Activated CD4-positive, alpha-beta T cell treated with anti-CD3 and anti-CD28 coated beads, Interleukin-2, amount 10 ng/mL, durations not matched to agents 24 days and 14 days (primary cell): Measurements from ENCODE around the gene OMA1. TPM values are rescaled to one million over a fixed set of nuclear protein-coding genes. Genes with fewer than 3 reads are reported as not detected.
"Not testable (repeated sequence)": the region's sequence is repeated elsewhere in the genome, so short reads cannot be mapped to it uniquely, and the experiment has no call there.

Experiments used
- DNase-seq: peaks from one replicate; pipeline ENCODE4 v3.0.0; 2022
- H3K27ac Mint-ChIP-seq: one replicate; pipeline ENCODE4 v1.8.0; 2022; ENCODE audit warnings: mild to moderate bottlenecking, mixed read lengths
- H3K27me3 Mint-ChIP-seq: one replicate; pipeline ENCODE4 v1.8.0; 2022; ENCODE audit warnings: mixed read lengths
- H3K36me3 Mint-ChIP-seq: one replicate; pipeline ENCODE4 v1.8.0; 2022; ENCODE audit warnings: low read depth, mild to moderate bottlenecking, mixed read lengths
- H3K4me1 Mint-ChIP-seq: one replicate; pipeline ENCODE4 v1.8.0; 2021; ENCODE audit warnings: mixed read lengths
- H3K4me3 Mint-ChIP-seq: one replicate; pipeline ENCODE4 v1.8.0; 2022; ENCODE audit warnings: mild to moderate bottlenecking, moderate library complexity, mixed read lengths
- H3K9me3 Mint-ChIP-seq: one replicate; pipeline ENCODE4 v1.8.0; 2021; ENCODE audit warnings: mixed read lengths
- intact Hi-C: fragments of 100-400 bp; cut with micrococcal nuclease; formaldehyde crosslinking; loops from one replicate; pipeline ENCODE4 v1.15.1; 2023
- total RNA-seq: library from RNA; stranded (reverse); gene quantifications from 2 replicates; pipeline ENCODE4 v1.2.3, GENCODE V29; 2022

OMA1 gene
- total RNA-seq, 1 donor from 2014 or later: 10.6 TPM

DNA sequence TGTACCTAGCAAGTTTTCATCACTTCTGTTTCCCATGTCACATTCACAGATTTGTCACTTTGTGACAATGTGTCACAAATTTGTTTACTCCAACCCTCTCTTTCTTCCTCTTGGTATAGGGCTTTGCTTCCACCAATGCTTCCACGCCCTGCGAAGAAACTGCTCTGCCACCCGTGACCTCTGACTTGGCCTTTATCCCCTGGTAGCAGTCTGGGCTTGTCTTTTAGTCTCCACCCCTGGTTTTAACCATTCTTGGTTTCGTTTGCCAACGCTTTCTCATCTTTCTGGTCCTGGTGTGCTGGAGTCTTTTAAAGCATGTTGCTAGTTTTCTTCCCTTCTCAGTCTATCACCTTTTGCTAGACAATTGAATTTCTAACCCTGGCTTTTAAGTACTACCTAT is 22.4 kb upstream of the OMA1 start:
- Mint-ChIP-seq H3K27me3 (peaks cover 72% of the 10 kb centered on the region), H3K4me3 (no peak overlapping the region), H3K36me3 (no peaks in the 10 kb centered on the region), H3K27ac (no peak overlapping the region), H3K9me3 (no peaks in the 10 kb centered on the region), H3K4me1 (peaks cover 10% of the 10 kb centered on the region)
- no peak for DNase-seq
- intact Hi-C loops: no loop called here

DNA sequence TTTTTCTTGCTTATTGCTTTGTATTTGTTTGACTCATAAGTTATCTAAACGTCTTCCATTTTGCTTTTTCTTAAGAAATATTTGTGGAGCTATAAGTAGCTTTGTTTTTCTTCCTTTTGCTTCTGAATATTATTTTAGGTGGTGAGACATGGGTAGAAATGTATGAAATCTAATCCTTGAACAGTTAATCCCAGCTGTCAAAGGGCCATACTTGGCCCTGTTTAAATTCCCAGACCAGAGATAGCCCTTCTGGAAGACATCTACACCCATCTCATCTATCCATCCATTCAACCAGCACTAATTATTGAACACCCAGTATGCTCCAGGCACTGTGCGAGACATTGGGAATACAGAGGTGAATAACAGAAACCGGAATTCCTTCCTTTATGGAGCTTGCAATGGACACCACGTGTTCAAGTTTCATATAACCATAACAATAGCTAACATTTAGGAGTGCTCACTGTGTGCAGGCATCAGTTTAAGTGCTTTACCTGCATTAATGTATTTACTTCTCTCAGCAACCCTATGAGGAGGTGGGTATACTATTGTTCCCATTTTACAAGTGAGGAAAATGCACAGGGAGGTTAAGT is 21.8 kb upstream of the OMA1 start:
- H3K9me3 Mint-ChIP-seq: no peaks in the 10 kb centered on the region
- H3K4me3 Mint-ChIP-seq: no peak overlapping the region
- no peak for DNase-seq
- H3K36me3 Mint-ChIP-seq: no peaks in the 10 kb centered on the region
- H3K27me3 Mint-ChIP-seq: peaks cover 73% of the 10 kb centered on the region
- H3K4me1 Mint-ChIP-seq: peaks cover 5% of the 10 kb centered on the region
- intact Hi-C loops: no loop called here
- H3K27ac Mint-ChIP-seq: no peak overlapping the region

DNA sequence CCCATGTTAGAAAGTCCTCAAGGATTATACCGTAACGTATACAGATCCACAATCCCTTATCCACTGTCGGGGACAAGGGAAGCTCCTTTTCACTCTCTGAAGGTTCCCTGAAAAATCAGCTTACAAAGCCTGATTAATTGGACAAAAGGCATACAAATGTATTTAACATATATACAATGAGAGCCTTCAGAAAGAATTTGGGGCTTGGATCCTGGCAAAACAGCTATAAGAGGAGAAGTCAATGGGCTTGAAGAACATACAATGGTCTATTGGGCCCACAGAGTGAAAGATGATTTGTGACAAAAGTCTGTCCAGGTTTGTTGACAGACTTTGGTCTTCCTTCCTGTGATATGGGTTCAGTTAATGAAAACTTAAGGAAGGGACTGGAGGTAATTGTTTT is 19.8 kb upstream of the OMA1 start:
- intact Hi-C loops: no loop called here
- peaks cover 71% of the 10 kb centered on the region for H3K27me3 Mint-ChIP-seq
- no peak overlapping the region for H3K4me3 Mint-ChIP-seq
- peaks cover 3% of the 10 kb centered on the region for H3K9me3 Mint-ChIP-seq
- no peak for DNase-seq
- no peak overlapping the region for H3K27ac Mint-ChIP-seq
- no peaks in the 10 kb centered on the region for H3K4me1 Mint-ChIP-seq
- no peaks in the 10 kb centered on the region for H3K36me3 Mint-ChIP-seq

DNA sequence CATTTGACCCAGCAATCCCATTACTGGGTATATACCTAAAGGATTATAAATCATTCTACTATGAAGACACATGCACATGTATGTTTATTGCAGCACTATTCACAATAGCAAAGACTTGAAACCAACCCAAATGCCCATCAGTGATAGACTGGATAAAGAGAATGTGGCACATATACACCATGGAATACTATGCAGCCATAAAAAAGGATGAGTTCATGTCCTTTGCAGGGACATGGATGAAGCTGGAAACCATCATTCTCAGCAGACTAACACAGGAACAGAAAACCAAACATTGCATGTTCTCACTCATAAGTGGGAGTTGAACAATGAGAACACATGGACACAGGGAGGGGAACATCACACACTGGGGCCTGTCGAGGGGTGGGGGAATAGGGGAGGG is 17.2 kb upstream of the OMA1 start:
- H3K27ac Mint-ChIP-seq, H3K9me3 Mint-ChIP-seq, H3K4me3 Mint-ChIP-seq, H3K36me3 Mint-ChIP-seq, DNase-seq, intact Hi-C loops, H3K4me1 Mint-ChIP-seq: not testable (repeated sequence)
- peaks cover 58% of the 10 kb centered on the region for H3K27me3 Mint-ChIP-seq

DNA sequence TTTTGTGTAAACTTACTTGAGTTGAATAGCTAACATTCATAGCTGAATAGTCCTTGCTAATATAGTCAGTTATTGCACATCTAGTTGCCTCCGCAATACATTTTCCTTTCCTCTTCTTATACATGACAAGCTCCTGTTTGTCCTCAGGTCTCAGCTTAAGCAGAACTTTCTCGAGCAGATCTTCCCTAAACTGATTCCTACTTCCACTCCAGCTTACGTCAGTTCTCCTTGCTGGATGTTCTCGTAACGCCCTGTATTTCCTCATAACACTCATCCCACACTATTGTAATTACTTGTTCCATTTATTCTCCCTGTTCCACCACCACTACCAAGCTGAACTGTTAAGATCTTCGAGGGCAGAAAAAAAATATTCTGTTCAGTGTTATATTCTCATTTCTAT is 15.1 kb upstream of the OMA1 start:
- intact Hi-C loops: no loop called here
- Mint-ChIP-seq H3K9me3 (peaks cover 3% of the 10 kb centered on the region), H3K4me1 (no peaks in the 10 kb centered on the region), H3K27me3 (peaks cover 59% of the 10 kb centered on the region), H3K36me3 (no peaks in the 10 kb centered on the region), H3K27ac (no peak overlapping the region), H3K4me3 (no peak overlapping the region)
- peak; percentile 32 for DNase-seq

DNA sequence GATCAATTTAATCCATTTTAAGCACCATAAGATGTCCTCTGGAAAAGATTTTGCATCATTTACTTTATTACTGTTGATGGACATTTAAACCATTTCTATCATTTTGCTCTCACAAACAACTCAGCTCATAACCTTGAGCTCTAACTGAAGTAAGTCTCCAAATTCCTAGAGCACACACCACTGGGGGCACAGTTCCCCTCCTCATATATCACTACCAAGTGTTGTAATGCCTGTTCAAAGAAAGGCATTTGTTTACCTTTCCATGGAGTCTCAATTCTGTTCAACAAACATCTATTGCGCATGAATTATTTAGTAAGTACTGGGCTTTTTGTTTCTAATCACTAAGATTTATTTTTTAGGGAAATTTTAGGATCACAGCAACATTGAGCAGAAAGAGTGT is 8.9 kb upstream of the OMA1 start:
- no peaks in the 10 kb centered on the region for H3K9me3 Mint-ChIP-seq
- no peak for DNase-seq
- H3K36me3 Mint-ChIP-seq: no peaks in the 10 kb centered on the region
- no peaks in the 10 kb centered on the region for H3K4me1 Mint-ChIP-seq
- H3K27ac Mint-ChIP-seq: no peak overlapping the region
- peaks cover 38% of the 10 kb centered on the region for H3K27me3 Mint-ChIP-seq
- no peak overlapping the region for H3K4me3 Mint-ChIP-seq
- intact Hi-C loops: no loop called here

DNA sequence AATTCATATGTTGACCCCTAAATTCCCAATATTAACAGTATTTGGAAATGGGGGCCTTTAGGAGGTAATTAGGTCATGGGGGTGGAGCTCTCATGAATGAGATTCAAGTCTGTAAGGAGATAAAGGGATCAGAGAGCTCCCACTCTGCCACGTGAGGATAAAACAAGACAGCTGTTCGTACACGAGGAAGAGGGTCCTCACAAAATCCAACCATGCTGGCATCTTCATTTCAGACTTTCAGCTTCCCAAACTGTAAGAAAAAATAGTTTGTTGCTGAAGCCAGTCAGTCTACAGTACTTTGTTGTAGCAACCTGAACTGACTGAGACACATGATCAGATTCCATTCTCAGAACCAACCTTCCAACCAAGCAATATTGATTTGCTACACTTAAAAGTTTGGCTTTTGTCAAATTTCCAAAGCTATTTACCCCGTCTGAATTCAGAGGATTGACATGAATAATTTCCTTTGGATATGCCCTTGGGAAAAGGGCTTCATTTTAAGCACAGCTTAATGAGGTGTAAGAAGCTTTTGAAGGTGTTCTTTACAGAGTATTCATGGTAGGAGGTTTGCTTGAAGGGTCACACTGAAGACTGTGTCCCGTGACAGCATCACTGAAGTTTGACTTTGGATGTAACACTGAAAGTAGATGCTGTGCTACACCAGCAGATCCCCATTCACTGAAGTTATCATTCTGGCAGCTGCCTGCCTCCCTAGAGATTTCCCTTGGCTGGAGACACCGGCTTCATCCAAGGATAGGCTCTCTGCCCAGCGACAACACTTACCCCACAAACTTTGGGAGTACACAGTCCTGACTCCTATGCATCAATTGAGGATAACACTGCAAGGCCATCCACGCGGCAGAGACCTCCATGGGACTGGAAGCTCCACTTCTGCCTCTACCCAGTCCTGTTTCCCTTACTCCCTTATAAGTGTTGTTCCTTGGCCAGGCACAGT is 4.9 kb upstream of the OMA1 start:
- DNase-seq: no peak
- Mint-ChIP-seq H3K4me3 (no peak overlapping the region), H3K36me3 (no peaks in the 10 kb centered on the region), H3K9me3 (no peaks in the 10 kb centered on the region), H3K4me1 (peaks cover 6% of the 10 kb centered on the region), H3K27me3 (peaks cover 26% of the 10 kb centered on the region), H3K27ac (no peak overlapping the region)
- intact Hi-C loops: no loop called here

DNA sequence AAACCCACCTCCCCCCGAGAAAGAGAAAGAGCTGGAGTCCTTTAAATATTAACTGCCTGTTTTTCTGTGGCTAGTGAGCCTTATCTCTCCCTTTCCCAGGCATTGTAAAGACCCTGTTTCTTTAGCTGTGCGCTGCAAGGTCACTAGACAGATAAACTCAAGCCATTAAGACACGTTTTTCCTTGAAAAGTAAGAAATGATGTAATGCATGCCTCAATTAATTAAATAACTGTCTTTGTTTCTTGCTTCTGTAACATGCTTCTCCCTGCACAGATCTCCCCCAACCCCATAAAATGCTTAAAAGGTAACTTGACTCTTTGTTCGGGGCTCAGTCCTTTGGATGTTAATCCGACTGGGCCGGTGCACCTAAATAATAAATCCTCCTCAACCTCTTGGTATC is 2.8 kb upstream of the OMA1 start:
- H3K27me3 Mint-ChIP-seq: peaks cover 14% of the 10 kb centered on the region

DNA sequence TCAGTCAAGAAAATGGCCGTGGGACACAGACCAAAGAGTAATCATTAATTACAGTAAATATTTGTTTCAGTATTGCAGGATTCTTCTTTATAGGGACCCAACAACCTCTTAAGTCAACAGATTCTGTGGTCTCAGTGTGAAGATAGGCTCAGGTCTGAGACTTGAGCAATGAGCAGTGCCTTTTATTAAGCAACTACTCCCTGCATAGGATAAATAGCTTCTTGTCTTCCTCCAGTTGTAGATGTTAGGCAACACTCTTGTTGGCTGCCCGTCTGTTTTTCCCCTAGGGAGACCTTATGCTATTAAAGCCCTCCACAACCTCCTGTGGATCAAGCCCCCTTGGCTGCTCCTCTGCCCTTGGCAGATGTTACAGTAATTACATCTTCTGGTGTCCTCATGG is 1.8 kb upstream of the OMA1 start:
- Mint-ChIP-seq H3K27ac (no peak overlapping the region), H3K4me3 (no peak overlapping the region), H3K4me1 (peaks cover 19% of the 10 kb centered on the region), H3K36me3 (no peaks in the 10 kb centered on the region), H3K27me3 (peaks cover 14% of the 10 kb centered on the region), H3K9me3 (no peaks in the 10 kb centered on the region)
- intact Hi-C loops: no loop called here
- DNase-seq: no peak

More for the DNA sequence above, 2.8 kb upstream of the OMA1 start:
- peaks cover 18% of the 10 kb centered on the region for H3K4me1 Mint-ChIP-seq
- DNase-seq, intact Hi-C loops, H3K4me3 Mint-ChIP-seq, H3K9me3 Mint-ChIP-seq, H3K27ac Mint-ChIP-seq, H3K36me3 Mint-ChIP-seq: not testable (repeated sequence)

DNA sequence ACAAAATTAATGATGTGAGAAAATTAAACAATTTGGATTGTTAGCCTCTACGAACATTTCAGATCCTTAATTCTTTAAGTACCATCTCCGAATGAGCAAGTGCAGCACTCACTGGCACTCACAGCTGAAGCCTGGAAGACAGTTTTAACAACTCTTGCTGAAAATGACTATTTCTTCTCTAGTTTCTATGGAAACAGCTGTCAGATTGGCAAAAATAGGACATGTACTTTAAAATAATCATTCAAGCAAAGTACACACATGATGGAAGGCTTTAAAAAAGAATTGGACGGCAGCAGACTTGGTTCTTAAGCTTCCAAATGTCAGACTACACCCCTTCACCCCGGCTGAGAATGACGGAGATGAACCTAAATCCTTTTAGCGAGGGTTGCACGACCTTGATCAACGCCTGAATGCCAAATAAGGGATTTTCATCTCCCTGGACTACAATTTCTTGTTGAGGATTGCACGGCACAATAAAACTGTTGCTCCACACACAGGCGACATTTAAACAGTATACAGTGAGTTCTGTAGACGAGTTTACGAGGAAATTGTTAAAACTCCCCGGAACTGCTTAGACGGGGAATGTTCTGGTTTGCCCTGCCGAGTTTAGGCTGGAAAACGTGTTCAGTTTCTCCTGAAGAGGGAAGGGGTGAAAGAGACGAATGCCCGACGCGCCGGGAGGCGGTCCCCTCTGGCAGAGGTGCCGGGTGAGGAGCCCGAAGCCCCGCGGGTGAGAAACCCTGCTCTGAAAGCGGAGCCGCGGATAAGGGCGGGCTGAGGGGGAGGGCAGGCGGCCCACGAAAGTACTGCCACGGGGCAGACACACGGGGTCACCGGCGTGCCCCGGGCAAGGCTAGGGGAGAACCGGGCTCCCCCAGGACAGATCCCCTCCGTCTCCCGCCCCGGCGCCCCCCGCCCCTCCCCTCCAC is 671 bp downstream of the OMA1 start:
- no peaks in the 10 kb centered on the region for H3K36me3 Mint-ChIP-seq
- H3K4me1 Mint-ChIP-seq: peaks cover 22% of the 10 kb centered on the region
- peaks cover 12% of the 10 kb centered on the region for H3K27me3 Mint-ChIP-seq
- peak overlapping the region; percentile 90 for H3K27ac Mint-ChIP-seq
- peak; percentile 93 for DNase-seq
- intact Hi-C loops: loop anchor here (1.0 kb wide), 5 partner anchors 27 to 886 kb away; partner anchors contain the start of gene MYSM1
- H3K4me3 Mint-ChIP-seq: peak overlapping the region; percentile 90
- H3K9me3 Mint-ChIP-seq: no peaks in the 10 kb centered on the region

DNA sequence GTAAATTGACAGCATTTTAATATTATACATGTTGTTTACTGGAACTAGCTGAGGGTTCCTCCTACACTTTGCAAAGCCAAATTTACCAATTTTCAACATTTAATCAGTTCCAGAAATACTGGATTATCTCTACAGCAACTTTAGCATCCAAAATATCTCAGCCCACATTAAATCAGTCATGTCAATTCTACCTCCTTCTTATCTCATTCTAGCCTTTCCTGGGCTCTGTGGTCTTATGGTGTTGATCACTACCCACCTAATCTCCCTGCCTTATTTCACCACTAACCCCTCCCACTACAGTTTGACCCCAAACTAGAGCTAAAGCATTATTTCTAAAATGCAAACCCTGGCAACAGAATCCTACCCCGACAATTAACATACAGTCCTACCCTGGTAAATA is 3.3 kb downstream of the OMA1 start:
- H3K4me3 Mint-ChIP-seq: no peak overlapping the region
- intact Hi-C loops: no loop called here
- no peak for DNase-seq
- no peak overlapping the region for H3K27ac Mint-ChIP-seq
- peaks cover 22% of the 10 kb centered on the region for H3K4me1 Mint-ChIP-seq
- H3K27me3 Mint-ChIP-seq: peaks cover 2% of the 10 kb centered on the region
- H3K36me3 Mint-ChIP-seq: no peaks in the 10 kb centered on the region
- H3K9me3 Mint-ChIP-seq: no peaks in the 10 kb centered on the region

DNA sequence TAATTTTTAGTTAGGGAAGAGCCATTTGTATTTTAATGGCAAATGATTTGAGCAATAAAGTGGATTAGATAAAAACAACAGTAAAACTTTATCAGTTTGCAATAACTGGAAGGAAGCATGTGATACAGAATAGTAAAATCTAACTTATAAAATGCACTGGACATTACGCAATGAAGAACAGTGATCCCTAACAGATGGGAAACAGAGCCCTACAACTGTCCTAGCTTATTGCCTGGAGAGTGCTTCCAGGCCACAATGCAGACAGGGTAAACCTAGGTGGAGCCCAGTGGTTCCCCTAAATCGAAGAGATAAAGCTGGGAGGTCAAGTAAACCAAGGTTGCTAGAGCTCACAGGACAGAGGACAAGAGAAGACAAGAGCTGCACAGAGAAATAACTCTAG is 7.0 kb downstream of the OMA1 start:
- Mint-ChIP-seq H3K4me3 (no peak overlapping the region), H3K9me3 (no peaks in the 10 kb centered on the region), H3K4me1 (peaks cover 3% of the 10 kb centered on the region), H3K27ac (no peak overlapping the region), H3K27me3 (peaks cover 2% of the 10 kb centered on the region), H3K36me3 (peaks cover 4% of the 10 kb centered on the region)
- DNase-seq: no peak
- intact Hi-C loops: no loop called here

DNA sequence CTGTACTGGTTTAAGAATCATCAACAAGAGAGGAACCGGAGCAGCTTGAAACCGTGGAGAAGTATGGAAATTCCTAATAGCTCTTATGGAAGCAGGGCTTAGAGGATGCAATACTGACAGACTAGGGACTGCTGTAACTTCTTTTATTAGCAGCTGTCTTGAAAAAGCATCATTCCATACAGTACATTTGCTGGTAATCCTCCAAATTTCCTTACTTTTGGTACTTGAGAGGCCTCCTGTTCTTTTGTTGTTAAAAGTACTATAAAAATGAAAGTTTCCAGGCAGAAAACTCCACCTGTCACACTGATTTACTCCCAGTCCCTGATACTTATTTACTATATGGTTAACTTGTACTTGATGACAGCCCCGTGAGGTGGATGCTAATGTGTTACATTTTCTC is 7.7 kb downstream of the OMA1 start:
- H3K36me3 Mint-ChIP-seq: peaks cover 4% of the 10 kb centered on the region
- intact Hi-C loops: no loop called here
- no peaks in the 10 kb centered on the region for H3K9me3 Mint-ChIP-seq
- no peak for DNase-seq
- H3K4me3 Mint-ChIP-seq: no peak overlapping the region
- peaks cover 2% of the 10 kb centered on the region for H3K27me3 Mint-ChIP-seq
- no peak overlapping the region for H3K27ac Mint-ChIP-seq
- H3K4me1 Mint-ChIP-seq: peaks cover 3% of the 10 kb centered on the region

DNA sequence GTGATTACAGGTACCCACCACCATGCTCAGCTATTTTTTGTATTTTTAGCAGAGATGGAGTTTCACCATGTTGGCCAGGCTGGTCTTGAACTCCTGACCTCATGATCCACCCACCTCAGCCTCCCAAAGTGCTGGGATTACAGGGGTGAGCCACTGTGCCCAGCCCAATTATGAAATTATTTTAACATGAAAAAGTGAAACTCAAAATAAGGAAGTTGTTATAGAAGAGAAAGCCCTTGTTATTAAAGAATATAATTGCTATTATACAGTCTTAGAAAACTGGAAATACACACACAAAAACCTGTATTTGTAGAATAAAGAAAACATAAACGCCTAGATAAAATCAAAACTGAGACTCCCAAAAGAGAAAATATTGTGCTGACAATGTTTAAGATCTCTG is 14.7 kb downstream of the OMA1 start:
- H3K36me3 Mint-ChIP-seq: peaks cover 11% of the 10 kb centered on the region
- H3K4me3 Mint-ChIP-seq, intact Hi-C loops, H3K27me3 Mint-ChIP-seq, H3K4me1 Mint-ChIP-seq, DNase-seq, H3K9me3 Mint-ChIP-seq, H3K27ac Mint-ChIP-seq: not testable (repeated sequence)
